Measurements from ENCODE around the gene CCDC171. TPM values are rescaled to one million over a fixed set of nuclear protein-coding genes. Genes with fewer than 3 reads are reported as not detected.

CCDC171 gene
- total and polyA plus RNA-seq, 2 of the 13 experiments (the other 11 are each of a cell fraction or from before 2014, with no cell fraction given): 0.95 to 2.5 TPM

DNA sequence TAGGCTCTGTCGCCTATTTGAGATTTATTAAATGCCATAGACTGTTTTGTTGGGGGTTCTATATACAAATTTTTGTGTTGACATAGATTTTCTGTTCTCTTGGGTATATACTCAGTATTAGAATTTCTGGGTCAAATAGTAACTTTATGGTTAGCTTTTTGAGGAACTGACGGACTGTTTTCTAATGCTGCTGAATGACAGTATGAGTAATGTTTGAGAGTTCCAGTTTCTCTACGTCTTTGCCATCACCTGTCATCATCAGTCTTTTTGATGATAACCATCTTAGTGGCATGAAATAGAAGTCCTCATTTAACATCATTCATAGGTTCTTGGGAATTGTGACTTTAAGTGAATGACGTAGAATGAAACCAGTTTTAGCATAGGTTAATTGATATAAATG lies 60.1 kb downstream of the CCDC171 start:
- ChIA-PET POLR2A (no interaction called here), CTCF (ENCODE audit: low intra/inter-chr PET ratio, low total read pairs) (no interaction called here)
- no peaks in the 10 kb centered on the region for H3K79me2 ChIP-seq (ENCODE audit: insufficient read depth, low read length)
- H2AFZ ChIP-seq (ENCODE audit: low read length): no peak overlapping the region
- intact Hi-C loops (cut with micrococcal nuclease; ENCODE audit: unreplicated experiment): no loop called here
- no peaks in the 10 kb centered on the region for H3K9me3 ChIP-seq (ENCODE audit: low read length)
- no peak for FAIRE-seq
- no peak for TF ChIP-seq CREM (IDR thresholded peaks at IDR 0.05)
- TF ChIP-seq CREM (CRISPR knock-in tag; IDR thresholded peaks at IDR 0.05): no peak
- no peak for TF ChIP-seq TCF12 (IDR thresholded peaks at IDR 0.05)
- TF ChIP-seq TCF12 (CRISPR knock-in tag; IDR thresholded peaks at IDR 0.05): no peak
- TF ChIP-seq, protein P1, sequence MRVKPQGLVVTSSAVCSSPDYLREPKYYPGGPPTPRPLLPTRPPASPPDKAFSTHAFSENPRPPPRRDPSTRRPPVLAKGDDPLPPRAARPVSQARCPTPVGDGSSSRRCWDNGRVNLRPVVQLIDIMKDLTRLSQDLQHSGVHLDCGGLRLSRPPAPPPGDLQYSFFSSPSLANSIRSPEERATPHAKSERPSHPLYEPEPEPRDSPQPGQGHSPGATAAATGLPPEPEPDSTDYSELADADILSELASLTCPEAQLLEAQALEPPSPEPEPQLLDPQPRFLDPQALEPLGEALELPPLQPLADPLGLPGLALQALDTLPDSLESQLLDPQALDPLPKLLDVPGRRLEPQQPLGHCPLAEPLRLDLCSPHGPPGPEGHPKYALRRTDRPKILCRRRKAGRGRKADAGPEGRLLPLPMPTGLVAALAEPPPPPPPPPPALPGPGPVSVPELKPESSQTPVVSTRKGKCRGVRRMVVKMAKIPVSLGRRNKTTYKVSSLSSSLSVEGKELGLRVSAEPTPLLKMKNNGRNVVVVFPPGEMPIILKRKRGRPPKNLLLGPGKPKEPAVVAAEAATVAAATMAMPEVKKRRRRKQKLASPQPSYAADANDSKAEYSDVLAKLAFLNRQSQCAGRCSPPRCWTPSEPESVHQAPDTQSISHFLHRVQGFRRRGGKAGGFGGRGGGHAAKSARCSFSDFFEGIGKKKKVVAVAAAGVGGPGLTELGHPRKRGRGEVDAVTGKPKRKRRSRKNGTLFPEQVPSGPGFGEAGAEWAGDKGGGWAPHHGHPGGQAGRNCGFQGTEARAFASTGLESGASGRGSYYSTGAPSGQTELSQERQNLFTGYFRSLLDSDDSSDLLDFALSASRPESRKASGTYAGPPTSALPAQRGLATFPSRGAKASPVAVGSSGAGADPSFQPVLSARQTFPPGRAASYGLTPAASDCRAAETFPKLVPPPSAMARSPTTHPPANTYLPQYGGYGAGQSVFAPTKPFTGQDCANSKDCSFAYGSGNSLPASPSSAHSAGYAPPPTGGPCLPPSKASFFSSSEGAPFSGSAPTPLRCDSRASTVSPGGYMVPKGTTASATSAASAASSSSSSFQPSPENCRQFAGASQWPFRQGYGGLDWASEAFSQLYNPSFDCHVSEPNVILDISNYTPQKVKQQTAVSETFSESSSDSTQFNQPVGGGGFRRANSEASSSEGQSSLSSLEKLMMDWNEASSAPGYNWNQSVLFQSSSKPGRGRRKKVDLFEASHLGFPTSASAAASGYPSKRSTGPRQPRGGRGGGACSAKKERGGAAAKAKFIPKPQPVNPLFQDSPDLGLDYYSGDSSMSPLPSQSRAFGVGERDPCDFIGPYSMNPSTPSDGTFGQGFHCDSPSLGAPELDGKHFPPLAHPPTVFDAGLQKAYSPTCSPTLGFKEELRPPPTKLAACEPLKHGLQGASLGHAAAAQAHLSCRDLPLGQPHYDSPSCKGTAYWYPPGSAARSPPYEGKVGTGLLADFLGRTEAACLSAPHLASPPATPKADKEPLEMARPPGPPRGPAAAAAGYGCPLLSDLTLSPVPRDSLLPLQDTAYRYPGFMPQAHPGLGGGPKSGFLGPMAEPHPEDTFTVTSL (CRISPR knock-in tag; IDR thresholded peaks at IDR 0.05; ENCODE audit: borderline replicate concordance): no peak
- TF ChIP-seq, protein P2, sequence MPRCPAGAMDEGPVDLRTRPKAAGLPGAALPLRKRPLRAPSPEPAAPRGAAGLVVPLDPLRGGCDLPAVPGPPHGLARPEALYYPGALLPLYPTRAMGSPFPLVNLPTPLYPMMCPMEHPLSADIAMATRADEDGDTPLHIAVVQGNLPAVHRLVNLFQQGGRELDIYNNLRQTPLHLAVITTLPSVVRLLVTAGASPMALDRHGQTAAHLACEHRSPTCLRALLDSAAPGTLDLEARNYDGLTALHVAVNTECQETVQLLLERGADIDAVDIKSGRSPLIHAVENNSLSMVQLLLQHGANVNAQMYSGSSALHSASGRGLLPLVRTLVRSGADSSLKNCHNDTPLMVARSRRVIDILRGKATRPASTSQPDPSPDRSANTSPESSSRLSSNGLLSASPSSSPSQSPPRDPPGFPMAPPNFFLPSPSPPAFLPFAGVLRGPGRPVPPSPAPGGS (CRISPR knock-in tag; IDR thresholded peaks at IDR 0.05): no peak
- TF ChIP-seq ZNF335 (CRISPR knock-in tag; IDR thresholded peaks at IDR 0.05): no peak
- no peak for TF ChIP-seq THYN1 (CRISPR knock-in tag; IDR thresholded peaks at IDR 0.05; ENCODE audit: borderline replicate concordance, low read depth)
- TF ChIP-seq ZFP1 (CRISPR knock-in tag; IDR thresholded peaks at IDR 0.05): no peak
- TF ChIP-seq SRY (CRISPR knock-in tag; IDR thresholded peaks at IDR 0.05): no peak
- no peak for TF ChIP-seq RARG (CRISPR knock-in tag; IDR thresholded peaks at IDR 0.05; ENCODE audit: low read depth)
- TF ChIP-seq MIER2 (CRISPR knock-in tag; IDR thresholded peaks at IDR 0.05): no peak
- TF ChIP-seq, protein P3, sequence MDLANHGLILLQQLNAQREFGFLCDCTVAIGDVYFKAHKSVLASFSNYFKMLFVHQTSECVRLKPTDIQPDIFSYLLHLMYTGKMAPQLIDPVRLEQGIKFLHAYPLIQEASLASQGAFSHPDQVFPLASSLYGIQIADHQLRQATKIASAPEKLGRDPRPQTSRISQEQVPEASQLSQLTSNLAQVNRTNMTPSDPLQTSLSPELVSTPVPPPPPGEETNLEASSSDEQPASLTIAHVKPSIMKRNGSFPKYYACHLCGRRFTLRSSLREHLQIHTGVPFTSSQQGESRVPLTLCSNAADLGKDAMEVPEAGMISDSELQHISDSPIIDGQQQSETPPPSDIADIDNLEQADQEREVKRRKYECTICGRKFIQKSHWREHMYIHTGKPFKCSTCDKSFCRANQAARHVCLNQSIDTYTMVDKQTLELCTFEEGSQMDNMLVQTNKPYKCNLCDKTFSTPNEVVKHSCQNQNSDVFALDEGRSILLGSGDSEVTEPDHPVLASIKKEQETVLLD (CRISPR knock-in tag; IDR thresholded peaks at IDR 0.05; ENCODE audit: low read depth): no peak
- H3K9ac ChIP-seq (ENCODE audit: insufficient read depth, low read depth, low read length): no peak overlapping the region
- H3K4me2 ChIP-seq (ENCODE audit: low read depth, low read length): no peak overlapping the region
- H3K27me3 ChIP-seq (ENCODE audit: control insufficient read depth in 1 of 2, insufficient read depth in 2 of 2, low read length in 2 of 2): no peaks in the 10 kb centered on the region
- 91% methylated on average over 4 of the region's 4 CpGs for WGBS (ENCODE audit: low lambda C conversion rate)
- no peak overlapping the region for H3K27ac ChIP-seq (ENCODE audit: extremely low read length, insufficient read depth, low read length)
- ATAC-seq: no peak
- H3K4me3 ChIP-seq (replicated peaks in 1 of 3; ENCODE audit: insufficient read depth in 1 of 3, low read depth in 2 of 3, low read length in 3 of 3): no peak overlapping the region
- BruUV-seq (replicated peaks): no TSS peak
- H3K4me1 ChIP-seq (ENCODE audit: insufficient read depth, low read length): peaks cover 7% of the 10 kb centered on the region; the same call in 1 of the 2 replicates
- no peaks in the 10 kb centered on the region for H4K20me1 ChIP-seq (ENCODE audit: insufficient read depth, low read length)
- DNase-seq (ENCODE audit: low spot score): no peak
- no peaks in the 10 kb centered on the region for H3K36me3 ChIP-seq (replicated peaks in 1 of 2; ENCODE audit: control insufficient read depth in 1 of 2, insufficient read depth in 2 of 2, low read length in 2 of 2)
- in situ Hi-C loops (cut with HindIII; ENCODE audit: extremely low pct_ligation_motif_present, low pct_unique_long_range_greater_than_20kb): loop anchor here (25.0 kb wide), 1 partner anchor 401 kb away; no protein-coding TSS in a partner anchor

All from HepG2 (cell line).